Stimulated activated naive CD8-positive, alpha-beta T cell treated with anti-CD3 and anti-CD28 coated beads, Interleukin-15, Interleukin-2, amounts not matched to agents 100 ng/mL and 50 ng/mL, for 24 hours (primary cell): ENCODE data around the gene CABLES1.

Experiments used
- H3K27ac Mint-ChIP-seq: one replicate; pipeline ENCODE4 v1.8.0; 2021; ENCODE audit warnings: mild to moderate bottlenecking, mixed read lengths
- H3K27me3 Mint-ChIP-seq: one replicate; pipeline ENCODE4 v1.8.0; 2021; ENCODE audit warnings: mixed read lengths
- H3K36me3 Mint-ChIP-seq: one replicate; pipeline ENCODE4 v1.8.0; 2021; ENCODE audit warnings: low read depth, mixed read lengths
- H3K4me1 Mint-ChIP-seq: one replicate; pipeline ENCODE4 v1.8.0; 2021; ENCODE audit warnings: low read depth, mixed read lengths
- H3K4me3 Mint-ChIP-seq: one replicate; pipeline ENCODE4 v1.8.0; 2021; ENCODE audit warnings: mild to moderate bottlenecking, mixed read lengths
- H3K9me3 Mint-ChIP-seq: one replicate; pipeline ENCODE4 v1.8.0; 2021; ENCODE audit warnings: mixed read lengths

CABLES1 gene

DNA sequence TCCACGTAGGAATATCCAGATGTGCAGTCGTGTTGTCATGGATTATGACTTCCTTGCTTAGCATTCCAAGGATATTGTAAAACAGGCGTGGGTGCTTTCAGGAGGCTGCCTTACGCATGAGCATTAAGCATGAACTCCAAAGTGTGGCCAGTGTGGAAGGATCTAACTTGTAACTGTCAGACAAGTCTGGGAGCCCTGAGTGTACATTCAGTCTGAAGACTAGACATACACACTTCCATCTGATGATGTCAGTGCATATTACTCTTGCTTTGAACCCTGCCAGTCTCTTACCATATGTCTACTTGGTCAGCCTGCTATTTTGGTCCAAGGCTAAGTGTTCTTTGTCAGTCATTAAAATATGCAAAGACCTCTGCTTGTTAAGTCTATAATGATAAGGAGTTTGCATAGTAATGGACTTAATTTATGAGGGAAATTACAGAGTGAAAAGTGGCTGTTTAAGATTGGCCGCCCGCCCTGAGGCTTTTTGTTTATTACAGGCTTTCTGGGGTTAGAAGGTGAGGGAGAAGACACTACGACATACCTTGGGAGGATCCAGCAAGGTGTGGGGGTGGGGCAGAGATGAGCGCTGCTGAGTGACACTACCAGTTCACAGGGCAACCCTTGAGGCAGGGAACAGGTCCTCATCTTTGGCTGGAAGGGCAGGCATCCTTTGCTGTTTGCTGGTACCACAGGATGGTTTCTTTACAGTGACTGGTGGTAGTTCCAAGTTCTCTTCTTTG is 48.3 kb downstream of the CABLES1 start:
- no peak overlapping the region for H3K27ac Mint-ChIP-seq
- H3K4me3 Mint-ChIP-seq, result no peak overlapping the region
- H3K36me3 Mint-ChIP-seq, result no peaks in the 10 kb centered on the region
- peaks cover 6% of the 10 kb centered on the region for H3K4me1 Mint-ChIP-seq
- H3K9me3 Mint-ChIP-seq, result no peaks in the 10 kb centered on the region
- H3K27me3 Mint-ChIP-seq, result no peaks in the 10 kb centered on the region

DNA sequence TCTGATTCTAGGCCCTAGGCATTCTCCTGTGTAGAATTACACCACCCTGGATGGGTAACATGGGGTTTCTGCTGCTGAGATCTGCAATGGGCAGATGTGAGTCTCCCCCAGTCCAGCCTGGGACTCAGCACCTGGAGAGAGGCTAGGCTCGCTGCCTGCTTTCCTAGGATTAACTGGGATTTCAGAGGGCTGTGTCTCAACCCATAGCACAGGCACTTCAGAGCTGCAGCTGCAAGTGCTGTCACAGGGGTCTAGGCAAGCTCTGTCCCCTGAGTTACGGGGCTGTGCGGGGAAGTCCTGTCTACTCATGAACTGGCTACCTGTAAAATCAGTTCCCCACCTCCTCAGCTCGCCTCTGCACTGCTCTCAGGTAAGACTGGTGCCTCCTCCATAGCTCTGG is 51.5 kb downstream of the CABLES1 start:
- H3K27me3 Mint-ChIP-seq, result no peaks in the 10 kb centered on the region
- no peak overlapping the region for H3K27ac Mint-ChIP-seq
- no peak overlapping the region for H3K4me3 Mint-ChIP-seq
- H3K36me3 Mint-ChIP-seq, result no peaks in the 10 kb centered on the region
- peaks cover under 1% of the 10 kb centered on the region for H3K4me1 Mint-ChIP-seq
- H3K9me3 Mint-ChIP-seq, result no peaks in the 10 kb centered on the region

- Mint-ChIP-seq H3K27me3 (no peaks in the 10 kb centered on the region), H3K9me3 (no peaks in the 10 kb centered on the region), H3K4me3 (no peak overlapping the region), H3K4me1 (peaks cover 7% of the 10 kb centered on the region), H3K36me3 (no peaks in the 10 kb centered on the region), H3K27ac (no peak overlapping the region)
These were observed 52.9 kb downstream of the CABLES1 start for GRCh38 chr18:23188068-23188760.

GRCh38 chr18:23189099-23189498 is 53.8 kb downstream of the CABLES1 start:
- H3K36me3 Mint-ChIP-seq, result no peaks in the 10 kb centered on the region
- no peaks in the 10 kb centered on the region for H3K27me3 Mint-ChIP-seq
- H3K4me3 Mint-ChIP-seq, result no peak overlapping the region
- peaks cover 7% of the 10 kb centered on the region for H3K4me1 Mint-ChIP-seq
- no peaks in the 10 kb centered on the region for H3K9me3 Mint-ChIP-seq
- H3K27ac Mint-ChIP-seq, result no peak overlapping the region

DNA sequence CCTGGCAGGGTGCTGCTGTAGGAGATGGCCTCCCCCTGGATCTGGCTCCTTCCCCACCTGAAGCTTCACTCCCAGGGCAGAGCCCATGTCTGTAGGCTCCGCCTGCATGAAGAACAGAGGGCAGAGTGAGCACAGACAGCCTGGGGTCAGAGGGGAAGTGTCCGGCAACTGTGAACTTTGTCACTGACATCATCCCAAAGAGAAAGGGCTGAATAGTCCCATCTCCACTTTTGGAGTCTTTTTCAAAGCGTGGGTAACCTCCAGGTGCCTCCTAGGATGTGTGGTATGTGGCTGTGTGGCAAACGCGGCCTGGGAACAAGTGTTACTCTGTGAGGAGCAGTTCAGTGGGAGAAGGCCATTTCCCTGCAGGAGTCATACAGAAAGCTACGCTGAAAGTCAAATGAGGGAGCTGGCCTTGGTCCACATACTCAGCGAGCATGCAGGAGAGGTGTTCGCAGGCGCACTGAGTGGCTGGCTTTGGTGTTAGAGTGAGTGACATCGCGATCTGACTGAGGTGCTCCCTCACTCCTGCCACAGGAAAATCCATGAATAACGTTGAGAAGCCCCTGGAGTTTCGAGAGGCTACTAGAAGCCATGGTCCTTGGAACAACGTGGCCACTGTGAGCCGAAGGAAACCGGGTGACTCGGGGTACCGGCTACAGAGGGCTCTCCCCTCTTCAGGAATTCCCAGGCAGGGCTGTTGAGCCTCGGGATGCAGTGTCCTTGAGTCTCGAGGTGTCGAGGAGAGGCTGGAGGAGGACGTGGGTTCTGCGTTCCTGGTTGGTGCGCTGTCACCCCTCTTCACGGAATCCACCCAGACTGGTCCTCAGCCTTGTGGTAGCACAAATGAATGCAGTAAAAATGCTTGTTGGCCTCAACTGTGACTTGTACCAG is 54.7 kb downstream of the CABLES1 start:
- Mint-ChIP-seq H3K4me1 (peaks cover 7% of the 10 kb centered on the region), H3K36me3 (no peaks in the 10 kb centered on the region), H3K9me3 (no peaks in the 10 kb centered on the region), H3K27ac (no peak overlapping the region), H3K27me3 (no peaks in the 10 kb centered on the region), H3K4me3 (no peak overlapping the region)

DNA sequence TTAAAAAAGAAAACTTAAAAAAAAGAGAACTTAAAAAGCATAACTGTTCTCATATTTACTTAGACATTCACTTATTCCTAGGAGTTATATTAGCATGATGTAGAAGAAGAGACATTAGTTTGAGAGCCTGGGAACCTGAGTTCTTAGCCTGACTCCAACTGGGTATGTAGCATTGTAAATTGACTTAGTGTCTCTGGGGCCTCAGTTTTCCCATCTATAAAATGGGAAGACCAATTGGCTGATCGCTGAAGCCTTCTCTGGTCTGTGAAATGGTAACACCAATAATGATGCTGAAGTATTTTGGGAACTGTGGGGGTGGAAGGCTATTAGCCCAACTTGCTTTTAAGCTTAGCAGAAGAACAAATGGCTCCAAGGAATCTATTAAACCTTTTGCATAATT is 55.9 kb downstream of the CABLES1 start:
- H3K4me1 Mint-ChIP-seq, result peaks cover 7% of the 10 kb centered on the region
- H3K4me3 Mint-ChIP-seq, result no peak overlapping the region
- H3K36me3 Mint-ChIP-seq, result no peaks in the 10 kb centered on the region
- no peak overlapping the region for H3K27ac Mint-ChIP-seq
- H3K9me3 Mint-ChIP-seq, result no peaks in the 10 kb centered on the region
- no peaks in the 10 kb centered on the region for H3K27me3 Mint-ChIP-seq

- Mint-ChIP-seq H3K9me3 (no peaks in the 10 kb centered on the region), H3K27ac (no peak overlapping the region), H3K27me3 (no peaks in the 10 kb centered on the region), H3K4me1 (peaks cover 7% of the 10 kb centered on the region), H3K36me3 (peaks cover 11% of the 10 kb centered on the region), H3K4me3 (no peak overlapping the region)
These were observed 58.5 kb downstream of the CABLES1 start for GRCh38 chr18:23193742-23194141.

DNA sequence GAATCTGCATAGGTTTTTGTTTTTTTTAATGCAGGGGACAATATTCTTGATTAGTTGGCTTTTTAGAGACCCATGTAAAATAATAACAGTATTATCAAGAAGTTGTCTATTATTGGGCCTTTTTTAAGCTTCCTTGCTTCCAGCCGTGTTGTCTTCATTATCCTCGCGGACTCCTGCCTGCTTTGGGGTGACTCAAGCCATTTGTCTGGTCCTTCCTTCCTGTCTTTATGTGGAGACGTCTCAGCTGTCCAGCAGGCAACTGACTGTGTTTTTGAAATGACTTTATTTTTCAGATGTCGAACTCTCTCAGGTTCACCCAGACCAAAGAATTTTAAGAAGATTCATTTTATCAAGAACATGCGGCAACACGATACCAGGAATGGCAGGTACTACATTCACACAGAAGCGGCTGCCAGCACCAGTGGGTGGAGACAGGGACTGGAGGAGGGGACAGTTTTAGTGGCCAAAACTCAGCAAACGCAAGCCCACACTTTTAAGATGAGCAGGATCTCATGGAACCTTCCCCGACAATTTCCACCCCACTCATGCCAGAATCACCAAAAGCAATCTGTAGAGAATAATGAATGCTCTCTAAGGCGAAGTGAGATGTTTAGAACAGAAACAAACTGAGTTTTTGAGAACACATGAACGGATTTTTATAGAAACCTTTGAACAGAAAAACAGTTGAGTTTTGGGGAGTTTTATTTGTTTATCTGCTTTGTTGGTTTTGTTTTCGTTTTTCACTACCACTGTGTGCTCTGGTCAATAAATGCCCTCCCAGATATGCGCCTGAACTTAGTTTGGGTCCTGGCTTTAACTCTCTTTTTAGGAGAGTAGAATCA is 59.1 kb downstream of the CABLES1 start:
- Mint-ChIP-seq H3K36me3 (peaks cover 11% of the 10 kb centered on the region), H3K27ac (no peak overlapping the region), H3K27me3 (no peaks in the 10 kb centered on the region), H3K4me3 (no peak overlapping the region), H3K9me3 (no peaks in the 10 kb centered on the region), H3K4me1 (peaks cover 7% of the 10 kb centered on the region)

DNA sequence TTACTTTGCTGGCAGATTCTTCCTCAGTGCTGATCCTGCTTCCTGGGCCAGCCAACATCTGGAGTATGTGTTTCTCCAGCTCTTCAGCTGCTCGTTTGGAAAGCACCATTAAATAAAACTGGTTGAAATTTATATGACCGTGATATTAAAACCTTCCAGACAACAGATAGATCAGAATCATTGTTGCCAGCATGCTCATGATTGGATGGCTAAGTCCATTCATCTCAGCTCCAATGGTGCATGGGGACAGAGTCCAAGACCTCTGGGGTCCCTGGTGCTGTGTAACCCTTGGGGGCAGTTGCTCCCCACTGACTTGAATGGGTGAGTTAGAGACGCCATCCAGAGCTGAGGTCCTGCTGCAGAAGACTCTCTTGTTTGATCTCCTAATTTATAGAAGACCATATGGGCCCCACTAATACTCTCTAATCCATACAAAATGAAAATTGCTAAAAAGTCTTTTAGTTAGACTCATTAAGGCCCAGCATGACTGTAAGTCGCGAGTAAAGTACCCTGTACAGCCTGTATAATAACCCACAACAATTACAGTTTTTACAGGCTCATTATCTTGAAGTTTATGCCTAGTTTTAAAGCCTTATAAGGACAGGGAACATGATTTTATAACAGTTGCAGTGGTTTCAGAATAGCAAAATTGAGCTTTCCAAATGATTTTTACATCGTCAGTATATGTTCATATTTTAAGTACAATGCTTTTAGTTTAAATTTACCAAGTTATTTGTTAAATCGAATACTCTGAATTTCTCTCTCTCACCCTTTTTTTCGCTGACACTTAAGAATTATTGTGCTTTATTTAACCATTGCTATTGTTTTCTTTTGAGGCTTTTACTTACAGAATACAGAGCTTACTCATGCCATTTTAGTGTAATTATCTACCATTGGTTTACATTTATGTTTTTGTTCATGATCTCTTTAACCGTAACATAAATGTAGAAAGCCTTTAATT is 60.0 kb downstream of the CABLES1 start:
- Mint-ChIP-seq H3K36me3 (peaks cover 11% of the 10 kb centered on the region), H3K27ac (no peak overlapping the region), H3K4me1 (peaks cover 7% of the 10 kb centered on the region), H3K9me3 (no peaks in the 10 kb centered on the region), H3K4me3 (no peak overlapping the region), H3K27me3 (no peaks in the 10 kb centered on the region)

- H3K27me3 Mint-ChIP-seq, result no peaks in the 10 kb centered on the region
- peaks cover 7% of the 10 kb centered on the region for H3K4me1 Mint-ChIP-seq
- H3K4me3 Mint-ChIP-seq, result no peak overlapping the region
- H3K36me3 Mint-ChIP-seq, result peaks cover 11% of the 10 kb centered on the region
- no peak overlapping the region for H3K27ac Mint-ChIP-seq
- H3K9me3 Mint-ChIP-seq, result no peaks in the 10 kb centered on the region
These were observed 61.1 kb downstream of the CABLES1 start for GRCh38 chr18:23196119-23197007.

DNA sequence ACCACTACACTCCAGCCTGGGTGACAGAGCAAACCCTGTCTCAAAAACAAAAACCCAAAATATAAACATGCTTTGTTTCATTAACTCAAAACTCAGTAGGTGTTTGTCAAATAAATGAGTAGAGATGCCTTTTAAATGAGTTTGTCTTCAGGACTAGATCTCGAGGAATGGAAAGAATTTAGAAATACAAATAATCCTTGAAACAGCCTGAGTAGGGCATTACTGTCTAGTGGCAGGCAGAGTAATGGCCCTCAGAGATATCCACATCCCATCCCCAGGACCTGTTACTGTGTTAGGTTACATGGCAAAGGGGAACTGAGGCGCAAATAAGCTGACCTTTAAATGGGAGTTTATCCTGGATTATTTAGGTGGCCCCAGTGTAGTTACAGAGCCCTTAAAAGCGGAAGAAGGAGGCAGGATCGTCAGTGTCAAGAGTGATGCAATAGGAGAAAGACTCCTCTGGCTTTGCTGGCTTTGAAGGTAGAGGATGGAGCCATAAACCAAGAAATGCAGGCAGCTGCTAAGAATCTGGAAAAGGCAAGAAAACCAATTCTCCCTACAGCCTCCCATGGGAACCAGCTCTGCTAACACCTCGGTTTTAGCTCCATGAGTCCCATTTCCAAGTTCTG is 63.0 kb downstream of the CABLES1 start:
- Mint-ChIP-seq H3K36me3 (peaks cover 11% of the 10 kb centered on the region), H3K9me3 (peaks cover 6% of the 10 kb centered on the region), H3K27me3 (peaks cover 8% of the 10 kb centered on the region), H3K27ac (no peak overlapping the region), H3K4me1 (peaks cover 4% of the 10 kb centered on the region), H3K4me3 (no peak overlapping the region)

DNA sequence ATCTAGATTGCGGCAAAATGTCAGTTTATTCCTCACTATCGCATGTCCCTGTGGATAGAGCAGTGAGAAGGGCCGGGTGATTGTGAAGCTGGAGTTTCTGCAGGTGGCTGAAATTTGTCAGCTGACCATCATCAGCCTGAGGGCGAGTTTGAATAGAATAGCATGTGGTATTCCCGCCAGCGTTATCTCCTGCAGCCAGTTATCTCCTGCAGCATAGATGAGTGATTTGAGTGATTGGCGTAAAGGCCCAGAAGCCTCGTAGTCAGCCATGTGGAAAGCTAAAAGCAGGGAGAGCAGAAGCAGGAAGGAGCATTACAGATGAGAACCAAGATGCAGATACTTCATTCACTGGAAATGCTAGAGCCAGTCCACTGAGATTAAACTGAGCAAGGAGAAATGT is 65.5 kb downstream of the CABLES1 start:
- Mint-ChIP-seq H3K4me1 (peaks cover 20% of the 10 kb centered on the region), H3K27ac (no peak overlapping the region), H3K4me3 (no peak overlapping the region), H3K36me3 (peaks cover 14% of the 10 kb centered on the region), H3K27me3 (peaks cover 8% of the 10 kb centered on the region), H3K9me3 (peaks cover 6% of the 10 kb centered on the region)
